Measurements from ENCODE around the gene INSM2. TPM values are rescaled to one million over a fixed set of nuclear protein-coding genes. Genes with fewer than 3 reads are reported as not detected.

The INSM2 gene
- total and polyA plus RNA-seq, 2 of the 13 experiments (the other 11 are each of a cell fraction or from before 2014, with no cell fraction given): not detected

DNA sequence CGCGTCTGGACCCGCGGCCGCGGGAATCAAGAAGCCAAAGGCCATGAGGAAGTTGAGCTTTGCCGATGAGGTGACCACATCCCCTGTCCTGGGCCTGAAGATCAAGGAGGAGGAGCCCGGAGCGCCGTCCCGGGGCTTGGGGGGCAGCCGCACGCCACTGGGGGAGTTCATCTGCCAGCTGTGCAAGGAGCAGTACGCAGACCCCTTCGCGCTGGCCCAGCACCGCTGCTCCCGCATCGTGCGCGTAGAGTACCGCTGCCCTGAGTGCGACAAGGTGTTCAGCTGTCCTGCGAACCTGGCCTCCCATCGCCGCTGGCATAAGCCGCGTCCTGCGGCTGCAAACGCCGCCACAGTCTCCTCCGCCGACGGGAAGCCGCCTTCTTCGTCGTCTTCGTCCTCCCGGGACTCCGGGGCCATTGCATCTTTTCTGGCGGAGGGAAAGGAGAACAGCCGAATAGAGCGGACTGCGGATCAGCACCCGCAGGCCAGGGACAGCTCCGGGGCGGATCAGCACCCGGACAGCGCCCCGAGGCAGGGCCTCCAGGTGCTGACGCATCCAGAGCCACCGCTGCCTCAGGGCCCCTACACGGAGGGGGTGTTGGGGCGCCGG is 1.0 kb downstream of the INSM2 start (continued):
- TF ChIP-seq, protein P1, sequence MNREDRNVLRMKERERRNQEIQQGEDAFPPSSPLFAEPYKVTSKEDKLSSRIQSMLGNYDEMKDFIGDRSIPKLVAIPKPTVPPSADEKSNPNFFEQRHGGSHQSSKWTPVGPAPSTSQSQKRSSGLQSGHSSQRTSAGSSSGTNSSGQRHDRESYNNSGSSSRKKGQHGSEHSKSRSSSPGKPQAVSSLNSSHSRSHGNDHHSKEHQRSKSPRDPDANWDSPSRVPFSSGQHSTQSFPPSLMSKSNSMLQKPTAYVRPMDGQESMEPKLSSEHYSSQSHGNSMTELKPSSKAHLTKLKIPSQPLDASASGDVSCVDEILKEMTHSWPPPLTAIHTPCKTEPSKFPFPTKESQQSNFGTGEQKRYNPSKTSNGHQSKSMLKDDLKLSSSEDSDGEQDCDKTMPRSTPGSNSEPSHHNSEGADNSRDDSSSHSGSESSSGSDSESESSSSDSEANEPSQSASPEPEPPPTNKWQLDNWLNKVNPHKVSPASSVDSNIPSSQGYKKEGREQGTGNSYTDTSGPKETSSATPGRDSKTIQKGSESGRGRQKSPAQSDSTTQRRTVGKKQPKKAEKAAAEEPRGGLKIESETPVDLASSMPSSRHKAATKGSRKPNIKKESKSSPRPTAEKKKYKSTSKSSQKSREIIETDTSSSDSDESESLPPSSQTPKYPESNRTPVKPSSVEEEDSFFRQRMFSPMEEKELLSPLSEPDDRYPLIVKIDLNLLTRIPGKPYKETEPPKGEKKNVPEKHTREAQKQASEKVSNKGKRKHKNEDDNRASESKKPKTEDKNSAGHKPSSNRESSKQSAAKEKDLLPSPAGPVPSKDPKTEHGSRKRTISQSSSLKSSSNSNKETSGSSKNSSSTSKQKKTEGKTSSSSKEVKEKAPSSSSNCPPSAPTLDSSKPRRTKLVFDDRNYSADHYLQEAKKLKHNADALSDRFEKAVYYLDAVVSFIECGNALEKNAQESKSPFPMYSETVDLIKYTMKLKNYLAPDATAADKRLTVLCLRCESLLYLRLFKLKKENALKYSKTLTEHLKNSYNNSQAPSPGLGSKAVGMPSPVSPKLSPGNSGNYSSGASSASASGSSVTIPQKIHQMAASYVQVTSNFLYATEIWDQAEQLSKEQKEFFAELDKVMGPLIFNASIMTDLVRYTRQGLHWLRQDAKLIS (CRISPR knock-in tag; IDR thresholded peaks at IDR 0.05): peak; percentile 100
- TF ChIP-seq RAD21 (CRISPR knock-in tag; IDR thresholded peaks at IDR 0.05) (peak; percentile 86), ZFP82 (CRISPR knock-in tag; IDR thresholded peaks at IDR 0.05; ENCODE audit: borderline replicate concordance) (peak; percentile 100), ZNF775 (CRISPR knock-in tag; IDR thresholded peaks at IDR 0.05; ENCODE audit: borderline replicate concordance) (peak; percentile 100), ZNF629 (CRISPR knock-in tag; conservative IDR thresholded peaks at IDR 0.05) (peak; percentile 97), HDAC6 (IDR thresholded peaks at IDR 0.05; ENCODE audit: low read depth, low read length) (no peak), AKAP8 (CRISPR knock-in tag; IDR thresholded peaks at IDR 0.05) (peak; percentile 100), ZNF781 (CRISPR knock-in tag; IDR thresholded peaks at IDR 0.05; ENCODE audit: borderline replicate concordance, not compliant biosample characterization) (peak; percentile 100), SALL1 (CRISPR knock-in tag; IDR thresholded peaks at IDR 0.05) (peak; percentile 100), ZNF761 (CRISPR knock-in tag; conservative IDR thresholded peaks at IDR 0.05) (peak; percentile 100), FOXM1 (CRISPR knock-in tag; IDR thresholded peaks at IDR 0.05) (peak; percentile 100), ARHGAP35 (CRISPR knock-in tag; IDR thresholded peaks at IDR 0.05; ENCODE audit: borderline replicate concordance) (peak; percentile 100), GPN1 (CRISPR knock-in tag; IDR thresholded peaks at IDR 0.05; ENCODE audit: borderline replicate concordance) (peak; percentile 100), ZNF713 (CRISPR knock-in tag; IDR thresholded peaks at IDR 0.05) (peak; percentile 100), SMARCE1 (IDR thresholded peaks at IDR 0.05; ENCODE audit: borderline replicate concordance) (no peak)
- TF ChIP-seq, protein P2, sequence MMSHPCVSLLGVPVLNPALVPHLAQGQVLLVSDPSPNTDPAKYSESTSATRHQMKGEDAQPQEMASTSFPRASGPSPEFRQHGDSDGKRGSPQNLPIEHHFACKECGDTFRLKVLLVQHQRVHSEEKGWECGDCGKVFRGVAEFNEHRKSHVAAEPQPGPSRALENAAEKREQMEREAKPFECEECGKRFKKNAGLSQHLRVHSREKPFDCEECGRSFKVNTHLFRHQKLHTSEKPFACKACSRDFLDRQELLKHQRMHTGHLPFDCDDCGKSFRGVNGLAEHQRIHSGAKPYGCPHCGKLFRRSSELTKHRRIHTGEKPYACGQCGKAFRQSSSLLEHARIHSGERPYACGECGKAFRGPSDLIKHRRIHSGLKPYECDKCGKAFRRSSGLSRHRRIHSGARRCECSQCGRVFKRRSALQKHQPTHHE (CRISPR knock-in tag; IDR thresholded peaks at IDR 0.05; ENCODE audit: borderline replicate concordance): peak; percentile 100
- TF ChIP-seq, protein P3, sequence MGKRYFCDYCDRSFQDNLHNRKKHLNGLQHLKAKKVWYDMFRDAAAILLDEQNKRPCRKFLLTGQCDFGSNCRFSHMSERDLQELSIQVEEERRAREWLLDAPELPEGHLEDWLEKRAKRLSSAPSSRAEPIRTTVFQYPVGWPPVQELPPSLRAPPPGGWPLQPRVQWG (CRISPR knock-in tag; IDR thresholded peaks at IDR 0.05; ENCODE audit: borderline replicate concordance, low read depth): peak; percentile 100
- TF ChIP-seq, protein P4, sequence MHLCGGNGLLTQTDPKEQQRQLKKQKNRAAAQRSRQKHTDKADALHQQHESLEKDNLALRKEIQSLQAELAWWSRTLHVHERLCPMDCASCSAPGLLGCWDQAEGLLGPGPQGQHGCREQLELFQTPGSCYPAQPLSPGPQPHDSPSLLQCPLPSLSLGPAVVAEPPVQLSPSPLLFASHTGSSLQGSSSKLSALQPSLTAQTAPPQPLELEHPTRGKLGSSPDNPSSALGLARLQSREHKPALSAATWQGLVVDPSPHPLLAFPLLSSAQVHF (CRISPR knock-in tag; IDR thresholded peaks at IDR 0.05): peak; percentile 100
- TF ChIP-seq, protein P5, sequence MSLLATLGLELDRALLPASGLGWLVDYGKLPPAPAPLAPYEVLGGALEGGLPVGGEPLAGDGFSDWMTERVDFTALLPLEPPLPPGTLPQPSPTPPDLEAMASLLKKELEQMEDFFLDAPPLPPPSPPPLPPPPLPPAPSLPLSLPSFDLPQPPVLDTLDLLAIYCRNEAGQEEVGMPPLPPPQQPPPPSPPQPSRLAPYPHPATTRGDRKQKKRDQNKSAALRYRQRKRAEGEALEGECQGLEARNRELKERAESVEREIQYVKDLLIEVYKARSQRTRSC (CRISPR knock-in tag; IDR thresholded peaks at IDR 0.05; ENCODE audit: low read depth): peak; percentile 100
- TF ChIP-seq, protein P6, sequence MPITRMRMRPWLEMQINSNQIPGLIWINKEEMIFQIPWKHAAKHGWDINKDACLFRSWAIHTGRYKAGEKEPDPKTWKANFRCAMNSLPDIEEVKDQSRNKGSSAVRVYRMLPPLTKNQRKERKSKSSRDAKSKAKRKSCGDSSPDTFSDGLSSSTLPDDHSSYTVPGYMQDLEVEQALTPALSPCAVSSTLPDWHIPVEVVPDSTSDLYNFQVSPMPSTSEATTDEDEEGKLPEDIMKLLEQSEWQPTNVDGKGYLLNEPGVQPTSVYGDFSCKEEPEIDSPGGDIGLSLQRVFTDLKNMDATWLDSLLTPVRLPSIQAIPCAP (CRISPR knock-in tag; IDR thresholded peaks at IDR 0.05; ENCODE audit: low read depth): peak; percentile 100

Data from HepG2 (cell line).